DOHH2 (cell line): Measurements from ENCODE around the gene SELENOW.

Source experiments
- CTCF ChIP-seq: fragments of 200-600 bp; sonication (generic); IDR thresholded peaks from one replicate; pipeline ENCODE4 v1.5.1; 2014; ENCODE audit warnings: antibody characterized with exemption, mild to moderate bottlenecking, low read depth, low read length; ENCODE audit not compliant: poor library complexity, severe bottlenecking
- EZH2phosphoT487 ChIP-seq: fragments of 200-600 bp; sonication (generic); IDR thresholded peaks from 2 replicates; pipeline ENCODE4 v1.6.1; 2017; ENCODE audit warnings: borderline replicate concordance, mild to moderate bottlenecking, antibody characterized with exemption, low read length, moderate library complexity, mixed read lengths

DNA sequence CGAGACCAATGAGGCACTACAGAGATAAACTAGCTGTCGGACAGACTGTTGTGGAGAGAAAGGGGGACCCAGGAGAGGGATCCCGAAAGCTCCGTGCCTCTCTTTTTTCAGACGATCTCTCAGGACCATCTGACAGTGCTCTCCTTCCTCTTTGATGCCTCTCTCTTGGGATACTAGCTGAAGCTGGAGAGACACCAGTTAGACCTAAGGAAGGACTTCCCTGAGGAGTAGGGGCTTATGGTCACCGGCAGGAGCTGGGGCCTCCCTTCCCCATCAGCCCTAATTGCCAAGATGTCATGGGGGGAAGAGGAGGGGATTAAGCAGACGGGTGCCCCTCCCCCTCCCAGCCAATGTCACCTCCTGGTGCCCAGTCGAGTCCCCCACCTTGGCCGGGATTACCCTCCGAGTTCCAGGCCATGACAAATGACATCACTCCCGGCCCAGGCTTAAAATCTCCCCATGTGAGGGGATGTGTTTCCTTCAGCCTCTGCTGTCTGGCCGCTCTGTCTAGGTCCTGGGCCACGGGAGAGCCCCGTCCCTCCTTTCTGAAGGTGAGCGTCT, 43.0 kb downstream of the SELENOW start, which contains the start of gene CRX:
- TF ChIP-seq CTCF (no peak), EZH2phosphoT487 (no peak)
